MG63 (cell line): ENCODE results near the gene C21orf58. TPM values are rescaled to one million over a fixed set of nuclear protein-coding genes. Genes with fewer than 3 reads are reported as not detected.

Experiments
- DNase-seq: peaks from one replicate; pipeline ENCODE4 v3.0.0-alpha.2; 2020
- H3K27me3 ChIP-seq: fragments of 250-450 bp; sonication (Bioruptor Pico); 2 replicates; pipeline ENCODE4 v1.5.1; 2020; ENCODE audit warnings: mild to moderate bottlenecking, moderate library complexity
- H3K36me3 ChIP-seq: fragments of 250-450 bp; sonication (Bioruptor Pico); 2 replicates; pipeline ENCODE4 v1.5.1; 2020; ENCODE audit warnings: mild to moderate bottlenecking, moderate library complexity
- H3K4me3 ChIP-seq: fragments of 250-450 bp; sonication (Bioruptor Pico); 2 replicates; pipeline ENCODE4 v1.5.1; 2020; ENCODE audit warnings: mild to moderate bottlenecking, moderate library complexity
- H3K9me3 ChIP-seq: fragments of 250-450 bp; sonication (Bioruptor Pico); 2 replicates; pipeline ENCODE4 v1.5.1; 2020; ENCODE audit warnings: mild to moderate bottlenecking, moderate library complexity
- total RNA-seq: library from RNA; depleted of rRNA; stranded (reverse); fragments of >200 nt; shearing (Covaris generic); gene quantifications from 2 replicates; pipeline ENCODE4 v1.2.3, GENCODE V29; 2014; ENCODE audit warnings: low replicate concordance; rRNA removed

Gene C21orf58
- total RNA-seq, 1 experiment from 2014 or later: 4.7 TPM

- Histone ChIP-seq H3K27me3 (no peaks in the 10 kb centered on the region), H3K9me3 (no peaks in the 10 kb centered on the region), H3K36me3 (peaks cover 85% of the 10 kb centered on the region), H3K4me3 (no peak overlapping the region)
- no peak for DNase-seq
These were observed 59.5 kb downstream of the C21orf58 start for GRCh38 chr21:46264046-46264689.

DNA sequence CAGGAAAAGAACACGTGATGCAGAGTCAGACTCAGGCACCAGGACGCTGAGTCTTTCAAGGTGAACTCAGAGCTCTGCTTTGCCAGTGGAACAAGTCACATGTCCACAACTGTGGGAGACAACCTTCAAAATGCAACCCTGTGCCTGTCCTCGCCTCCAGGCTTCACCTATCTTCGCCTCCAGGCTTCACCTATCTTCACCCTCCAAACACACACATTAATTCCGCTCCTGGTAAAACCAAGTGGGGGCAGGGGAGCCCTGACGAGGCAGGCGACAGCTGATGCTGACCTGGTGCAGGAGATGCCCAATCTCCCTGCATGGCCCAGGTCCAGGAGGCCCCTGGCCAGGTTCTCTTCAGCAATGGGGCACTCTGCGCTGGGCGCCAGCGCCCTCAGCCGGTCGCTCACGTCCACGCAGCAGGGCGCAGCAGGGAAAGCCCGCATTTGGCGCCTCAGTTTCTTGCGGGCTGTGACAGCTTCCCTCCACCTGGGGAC lies 67.1 kb downstream of the C21orf58 start:
- Histone ChIP-seq H3K9me3 (no peaks in the 10 kb centered on the region; the same call in 1 of the 2 replicates), H3K36me3 (peaks cover 90% of the 10 kb centered on the region), H3K4me3 (no peak overlapping the region), H3K27me3 (no peaks in the 10 kb centered on the region)
- no peak for DNase-seq

DNA sequence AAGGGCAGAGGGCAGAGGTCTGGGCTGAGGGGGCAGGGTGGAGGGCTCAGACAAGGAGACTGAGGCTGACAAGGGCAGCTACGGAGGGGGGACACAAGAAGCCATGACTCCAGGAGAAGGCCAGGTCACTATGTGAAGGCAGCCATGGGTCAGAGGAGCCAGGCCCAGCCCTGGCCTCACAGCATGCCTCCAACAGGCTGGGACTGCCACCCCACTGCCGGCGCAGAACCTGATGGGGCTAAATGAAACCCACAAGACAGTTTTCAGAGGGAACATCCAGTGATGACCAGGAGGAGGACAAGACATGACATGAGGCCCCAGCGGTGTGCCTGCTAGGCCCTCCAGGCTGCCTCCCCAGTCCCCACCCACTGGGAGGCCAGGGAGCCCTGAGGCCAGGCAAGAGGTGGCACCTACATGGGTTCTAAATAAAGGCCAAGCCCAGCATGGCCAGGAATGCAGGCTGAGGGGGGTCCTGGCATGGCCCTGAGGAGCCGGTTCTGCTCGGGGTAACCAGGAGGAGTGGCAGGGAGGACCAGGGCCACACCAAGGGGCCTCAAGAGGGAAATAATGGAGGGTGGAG lies 67.8 kb downstream of the C21orf58 start:
- H3K27me3 ChIP-seq: no peaks in the 10 kb centered on the region
- H3K36me3 ChIP-seq: peaks cover 90% of the 10 kb centered on the region
- no peaks in the 10 kb centered on the region; the same call in 1 of the 2 replicates for H3K9me3 ChIP-seq
- no peak for DNase-seq
- no peak overlapping the region for H3K4me3 ChIP-seq

GRCh38 chr21:46255166-46255565 lies 68.5 kb downstream of the C21orf58 start:
- no peak for DNase-seq
- no peak overlapping the region for H3K4me3 ChIP-seq
- H3K36me3 ChIP-seq: peaks cover 90% of the 10 kb centered on the region
- H3K9me3 ChIP-seq: no peaks in the 10 kb centered on the region; the same call in 1 of the 2 replicates
- no peaks in the 10 kb centered on the region for H3K27me3 ChIP-seq

DNA sequence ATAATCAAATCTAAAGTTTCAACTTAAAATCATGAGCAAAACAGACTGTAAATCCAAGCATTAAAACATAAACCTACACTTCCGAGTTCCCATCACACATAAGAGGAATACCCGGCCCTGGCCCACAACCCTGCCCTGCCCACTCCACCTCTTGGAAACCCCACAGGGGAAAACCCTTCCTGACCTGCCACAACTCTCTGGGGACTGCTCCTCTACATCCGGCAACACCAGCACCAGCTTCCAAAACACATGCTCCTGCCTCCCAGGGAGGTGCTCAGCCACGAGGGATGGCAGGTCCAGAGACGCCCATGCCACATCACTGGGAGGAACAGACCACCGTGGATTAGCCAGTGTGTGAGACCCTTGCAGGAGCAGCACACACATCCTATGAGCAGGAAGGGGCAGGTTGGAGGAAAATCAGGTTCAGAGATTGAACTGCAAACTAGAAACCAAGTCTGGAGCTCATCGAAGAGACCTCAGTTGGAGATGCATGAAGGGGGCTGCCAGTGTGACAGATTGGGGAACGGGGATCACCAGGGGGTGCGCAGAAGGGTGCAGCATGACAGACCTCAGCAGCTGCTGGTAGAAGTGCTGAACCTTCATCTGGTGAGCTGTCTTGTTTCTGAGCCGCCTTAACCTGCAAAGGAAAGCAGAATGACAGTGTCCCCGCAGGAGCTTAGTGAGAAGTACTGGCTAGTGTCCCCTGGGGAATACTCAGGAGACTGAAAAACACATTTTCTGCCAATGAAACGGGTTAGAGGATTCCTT lies 69.3 kb downstream of the C21orf58 start:
- no peaks in the 10 kb centered on the region for H3K27me3 ChIP-seq
- no peak for DNase-seq

GRCh38 chr21:46253610-46254124 lies 70.0 kb downstream of the C21orf58 start:
- Histone ChIP-seq H3K9me3 (no peaks in the 10 kb centered on the region; the same call in 1 of the 2 replicates), H3K4me3 (no peak overlapping the region), H3K27me3 (no peaks in the 10 kb centered on the region), H3K36me3 (peaks cover 93% of the 10 kb centered on the region)
- no peak for DNase-seq

More for the DNA sequence above, 69.3 kb downstream of the C21orf58 start:
- Histone ChIP-seq H3K9me3 (no peaks in the 10 kb centered on the region; the same call in 1 of the 2 replicates), H3K4me3 (no peak overlapping the region), H3K36me3 (peaks cover 93% of the 10 kb centered on the region)

DNA sequence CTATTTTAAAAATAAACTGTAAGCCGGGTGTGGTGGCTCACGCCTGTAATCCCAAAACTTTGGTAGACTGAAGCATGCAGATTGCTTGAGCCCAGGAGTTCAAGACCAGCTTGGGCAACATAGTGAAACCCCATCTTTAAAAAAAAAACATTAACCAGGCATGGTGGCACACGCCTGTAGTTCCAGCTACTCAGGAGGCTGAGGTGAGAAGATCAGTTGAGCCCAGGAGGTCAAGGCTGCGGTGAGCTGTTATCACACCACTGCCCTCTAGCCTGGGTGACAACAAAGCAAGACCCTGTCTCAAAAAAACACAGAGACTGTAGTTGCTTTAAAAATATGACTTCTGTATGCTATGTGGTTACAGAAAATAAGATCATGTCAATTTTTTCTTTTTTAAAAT lies 70.8 kb downstream of the C21orf58 start:
- Histone ChIP-seq H3K4me3 (no peak overlapping the region), H3K36me3 (peaks cover 93% of the 10 kb centered on the region), H3K9me3 (no peaks in the 10 kb centered on the region; the same call in 1 of the 2 replicates), H3K27me3 (no peaks in the 10 kb centered on the region)
- no peak for DNase-seq

Other genes with a start within 250 kb of the C21orf58 start
- 949 and 1,198 TPM in 2 replicates for gene COL6A2, start 225.8 kb downstream of the C21orf58 start, total RNA-seq
- gene FTCD, start 168.3 kb downstream of the C21orf58 start, total RNA-seq: not detected in 2 replicates
- gene SPATC1L, start 139.4 kb downstream of the C21orf58 start, total RNA-seq: 2.0 and 2.4 TPM in 2 replicates
- gene LSS, start 95.1 kb downstream of the C21orf58 start, total RNA-seq: 46.6 and 66.7 TPM in 2 replicates
- gene MCM3AP, start 38.3 kb downstream of the C21orf58 start, total RNA-seq: 76.0 and 108 TPM in 2 replicates
- gene YBEY, start 37.5 kb downstream of the C21orf58 start, total RNA-seq: 42.8 and 55.8 TPM in 2 replicates
- gene PCNT, start 286 bp upstream of the C21orf58 start, total RNA-seq: 51.7 and 57.0 TPM in 2 replicates
- gene DIP2A, start 135.0 kb upstream of the C21orf58 start, total RNA-seq: 15.9 and 32.1 TPM in 2 replicates